Caco-2 (cell line): Measurements from ENCODE around the gene SPINT1. TPM values are rescaled to one million over a fixed set of nuclear protein-coding genes. Genes with fewer than 3 reads are reported as not detected.
A peak's percentile ranks its signal among the peaks of the same experiment; 100 is the strongest.

Source experiments
- BruUV-seq: library from RNA; stranded (reverse); fragments of 400-500 nt; replicated peaks from 2 replicates; lab custom pipeline; 2021; lab: Mats Ljungman, UMichigan
- CTCF ChIA-PET: fragments of 300-600 bp; sonication (Branson Sonifier 250); formaldehyde crosslinking; loops from one replicate; lab custom pipeline; 2022; ENCODE audit warnings: antibody characterized with exemption; lab: Charles Lee
- POLR2A ChIA-PET: fragments of 300-600 bp; sonication (Branson Sonifier 250); formaldehyde crosslinking; loops from one replicate; lab custom pipeline; 2022; ENCODE audit warnings: antibody characterized with exemption; lab: Charles Lee
- DNase-seq, 2 experiments: peaks; one replicate each; pipeline versions ENCODE4 v3.0.0 to v3.0.0-alpha.2; 2020 to 2022
- H3K27me3 ChIP-seq: replicated peaks from 2 replicates; pipeline ENCODE4 v1.6.0; 2011; ENCODE audit warnings: low read length; ENCODE audit not compliant: control insufficient read depth, insufficient read depth
- H3K36me3 ChIP-seq: 2 replicates; pipeline ENCODE4 v1.5.1; 2011; ENCODE audit warnings: low read length; ENCODE audit not compliant: control insufficient read depth, insufficient read depth
- H3K4me1 ChIP-seq: fragments of 250-450 bp; sonication (Bioruptor Pico); 2 replicates; pipeline ENCODE4 v1.5.1; 2020; ENCODE audit warnings: mild to moderate bottlenecking
- H3K4me3 ChIP-seq: 2 replicates; pipeline ENCODE4 v1.5.1; 2011; ENCODE audit warnings: low read depth, mild to moderate bottlenecking, control low read depth, low read length
- H3K9me3 ChIP-seq: fragments of 250-450 bp; sonication (Bioruptor Pico); 2 replicates; pipeline ENCODE4 v1.5.1; 2020; ENCODE audit warnings: mild to moderate bottlenecking, moderate library complexity
- H3K27ac Mint-ChIP-seq: one replicate; pipeline ENCODE4 v1.8.0; 2022; ENCODE audit warnings: mixed read lengths; ENCODE audit not compliant: unreplicated experiment
- H3K27me3 Mint-ChIP-seq: one replicate; pipeline ENCODE4 v1.8.0; 2022; ENCODE audit warnings: mixed read lengths; ENCODE audit not compliant: insufficient read depth, unreplicated experiment
- H3K36me3 Mint-ChIP-seq: one replicate; pipeline ENCODE4 v1.8.0; 2022; ENCODE audit warnings: mild to moderate bottlenecking, mixed read lengths; ENCODE audit not compliant: insufficient read depth, unreplicated experiment
- H3K4me1 Mint-ChIP-seq: one replicate; pipeline ENCODE4 v1.8.0; 2022; ENCODE audit warnings: low read depth, mixed read lengths; ENCODE audit not compliant: unreplicated experiment
- H3K4me3 Mint-ChIP-seq: one replicate; pipeline ENCODE4 v1.8.0; 2022; ENCODE audit warnings: mild to moderate bottlenecking, moderate library complexity, mixed read lengths; ENCODE audit not compliant: unreplicated experiment
- H3K9me3 Mint-ChIP-seq: one replicate; pipeline ENCODE4 v1.8.0; 2022; ENCODE audit warnings: mixed read lengths; ENCODE audit not compliant: unreplicated experiment
- CTCF ChIP-seq, 2 experiments: fragments of 200-600 bp in 1 of 2; IDR thresholded peaks; 1 replicate in 1 of 2; 2 replicates in 1 of 2; pipeline versions ENCODE4 v1.5.1 to v1.8.0; 2011 to 2022; ENCODE audit warnings: antibody characterized with exemption in 1 of 2, control low read depth in 1 of 2, inconsistent platforms in 1 of 2, low read depth in 1 of 2, low read length in 1 of 2, mild to moderate bottlenecking in 1 of 2, moderate library complexity in 1 of 2; ENCODE audit not compliant: insufficient read depth in 1 of 2, severe bottlenecking in 1 of 2, unreplicated experiment in 1 of 2
- intact Hi-C: fragments of 100-400 bp; cut with micrococcal nuclease; formaldehyde crosslinking; loops from one replicate; pipeline ENCODE4 v1.10.0; 2022; ENCODE audit not compliant: unreplicated experiment
- total RNA-seq: library from RNA; stranded (reverse); gene quantifications from 2 replicates; pipeline ENCODE4 v1.2.3, GENCODE V29; 2022

Gene SPINT1
- total RNA-seq, 1 experiment from 2014 or later, result 305 TPM

GRCh38 chr15:40856746-40857145, 12.9 kb downstream of the SPINT1 start:
- peaks cover 87% of the 10 kb centered on the region for H3K36me3 Mint-ChIP-seq
- H3K9me3 Mint-ChIP-seq, result no peaks in the 10 kb centered on the region

GRCh38 chr15:40857601-40858341, 13.9 kb downstream of the SPINT1 start:
- ChIA-PET CTCF (interaction anchor here (0.6 to 3.9 kb wide), 27 partner anchors 9 to 268 kb away, joined by 3 to 133 read pairs (median 4); partner anchors contain the start of genes DNAJC17, RAD51, RHOV and VPS18), POLR2A (interaction anchor here (0.5 to 2.0 kb wide), 9 partner anchors 10 to 198 kb away, joined by 3 to 23 read pairs (median 6); partner anchors contain the start of genes DNAJC17, GCHFR, RHOV and SPINT1)
- no peaks in the 10 kb centered on the region for H3K9me3 Mint-ChIP-seq
- peaks cover 10% of the 10 kb centered on the region for H3K36me3 ChIP-seq
- H3K4me3 Mint-ChIP-seq, result peak overlapping the region; percentile 56
- peak; percentile 92 to 96 for DNase-seq
- H3K4me3 ChIP-seq, result no peak overlapping the region
- peak overlapping the region; percentile 86 for H3K27ac Mint-ChIP-seq
- H3K4me1 Mint-ChIP-seq, result peaks cover 39% of the 10 kb centered on the region
- H3K4me1 ChIP-seq, result peaks cover 24% of the 10 kb centered on the region
- H3K9me3 ChIP-seq, result no peaks in the 10 kb centered on the region
- no peaks in the 10 kb centered on the region for H3K27me3 Mint-ChIP-seq
- TF ChIP-seq CTCF (IDR thresholded peaks at IDR 0.05; ENCODE audit: insufficient read depth in 1 of 2, low read depth in 1 of 2, low read length in 1 of 2, severe bottlenecking in 1 of 2, unreplicated experiment in 1 of 2), result peak; percentile 89 to 94
- H3K36me3 Mint-ChIP-seq, result peaks cover 76% of the 10 kb centered on the region
- intact Hi-C loops, result loop anchor here (1.0 kb wide), 3 partner anchors 10 to 37 kb away; partner anchors contain the start of gene VPS18
- no peaks in the 10 kb centered on the region for H3K27me3 ChIP-seq
- BruUV-seq, result no TSS peak

More at GRCh38 chr15:40856746-40857145, 12.9 kb downstream of the SPINT1 start:
- intact Hi-C loops, result loop anchor here (1.0 kb wide), 3 partner anchors 9 to 38 kb away; partner anchors contain the start of gene VPS18
- DNase-seq, result no peak
- Histone ChIP-seq H3K27me3 (no peaks in the 10 kb centered on the region), H3K36me3 (peaks cover 10% of the 10 kb centered on the region), H3K4me3 (no peak overlapping the region), H3K4me1 (peaks cover 25% of the 10 kb centered on the region), H3K9me3 (no peaks in the 10 kb centered on the region)
- no peaks in the 10 kb centered on the region for H3K27me3 Mint-ChIP-seq
- TF ChIP-seq CTCF (IDR thresholded peaks at IDR 0.05; ENCODE audit: insufficient read depth in 1 of 2, low read depth in 1 of 2, low read length in 1 of 2, severe bottlenecking in 1 of 2, unreplicated experiment in 1 of 2), result no peak
- ChIA-PET POLR2A (interaction anchor here (0.9 to 2.0 kb wide), 7 partner anchors 9 to 69 kb away, joined by 3 to 23 read pairs (median 8); partner anchors contain the start of genes DNAJC17, RHOV, SPINT1 and VPS18), CTCF (interaction anchor here (0.8 to 3.9 kb wide), 18 partner anchors 8 to 267 kb away, joined by 3 to 133 read pairs (median 4); partner anchors contain the start of genes DNAJC17, RAD51, RHOV and VPS18)
- peak overlapping the region; percentile 56 for H3K4me3 Mint-ChIP-seq
- H3K4me1 Mint-ChIP-seq, result peaks cover 45% of the 10 kb centered on the region
- no TSS peak for BruUV-seq
- H3K27ac Mint-ChIP-seq, result peak overlapping the region; percentile 86

- peaks cover 43% of the 10 kb centered on the region for H3K4me1 Mint-ChIP-seq
- Histone ChIP-seq H3K36me3 (peaks cover 7% of the 10 kb centered on the region), H3K4me3 (no peak overlapping the region), H3K9me3 (no peaks in the 10 kb centered on the region), H3K4me1 (peaks cover 28% of the 10 kb centered on the region), H3K27me3 (no peaks in the 10 kb centered on the region)
- no peak overlapping the region for H3K4me3 Mint-ChIP-seq
- H3K27me3 Mint-ChIP-seq, result no peaks in the 10 kb centered on the region
- H3K27ac Mint-ChIP-seq, result peak overlapping the region; percentile 80
- intact Hi-C loops, result no loop called here
- CTCF ChIA-PET, result interaction anchor here (1.0 to 3.9 kb wide), 8 partner anchors 12 to 76 kb away, joined by 3 to 133 read pairs (median 28); partner anchors contain the start of genes DNAJC17, RHOV, VPS18 and ZFYVE19
- DNase-seq, result no peak
- H3K9me3 Mint-ChIP-seq, result no peaks in the 10 kb centered on the region
- POLR2A ChIA-PET, result interaction anchor here (0.6 to 1.9 kb wide), 6 partner anchors 15 to 51 kb away, joined by 3 to 9 read pairs (median 6); partner anchors contain the start of genes DNAJC17, RHOV, SPINT1 and VPS18
- no peak for TF ChIP-seq CTCF (IDR thresholded peaks at IDR 0.05; ENCODE audit: insufficient read depth in 1 of 2, low read depth in 1 of 2, low read length in 1 of 2, severe bottlenecking in 1 of 2, unreplicated experiment in 1 of 2)
- no TSS peak for BruUV-seq
- H3K36me3 Mint-ChIP-seq, result peaks cover 67% of the 10 kb centered on the region
These were observed 14.9 kb downstream of the SPINT1 start for GRCh38 chr15:40858706-40859105.
